Ascending aorta (tissue), 2 donors: Measurements from ENCODE around the gene DUSP7. TPM values are rescaled to one million over a fixed set of nuclear protein-coding genes. Genes with fewer than 3 reads are reported as not detected.

Experiments
- DNase-seq, 2 donors: peaks; one replicate each; pipeline ENCODE4 v3.0.0-alpha.2; 2019; ENCODE audit warnings: low spot score in 2 of 2
- H3K27ac ChIP-seq, 2 donors: fragments of 200-600 bp; sonication (generic); one replicate each; pipeline ENCODE4 v1.5.1; 2016 to 2017; ENCODE audit warnings: mild to moderate bottlenecking in 1 of 2
- H3K27me3 ChIP-seq: fragments of 200-600 bp; sonication (generic); one replicate; pipeline ENCODE4 v1.5.1; 2017
- H3K36me3 ChIP-seq, 2 donors: fragments of 200-600 bp; sonication (generic); one replicate each; pipeline ENCODE4 v1.5.1; 2016
- H3K4me1 ChIP-seq, 2 donors: fragments of 200-600 bp; sonication (generic); one replicate each; pipeline ENCODE4 v1.5.1; 2016 to 2017; ENCODE audit warnings: mild to moderate bottlenecking in 1 of 2
- H3K4me3 ChIP-seq, 2 donors: fragments of 200-600 bp; sonication (generic); one replicate each; pipeline ENCODE4 v1.5.1; 2016 to 2017; ENCODE audit warnings: mild to moderate bottlenecking in 1 of 2
- H3K9me3 ChIP-seq, 2 donors: fragments of 200-600 bp; sonication (generic); one replicate each; pipeline ENCODE4 v1.5.1; 2016
- CTCF ChIP-seq, 3 experiments: fragments of 200-600 bp in 2 of 3; fragments of 450-650 bp in 1 of 3; sonication (generic) in 2 of 3; IDR thresholded peaks; one replicate each; pipeline ENCODE4 v1.5.1; 2016 to 2019; ENCODE audit warnings: antibody characterized with exemption in 3 of 3, mild to moderate bottlenecking in 1 of 3, moderate library complexity in 1 of 3
- intact Hi-C: fragments of 100-400 bp; cut with DNase I; formaldehyde crosslinking; loops from one replicate; pipeline ENCODE4 v1.15.1; 2023
- total RNA-seq: library from RNA; depleted of rRNA; stranded (reverse); fragments of >200 nt; gene quantifications from one replicate; pipeline ENCODE4 v1.1.0, GENCODE V29; 2016

Gene DUSP7
- total RNA-seq, 1 donor from 2014 or later: 76.5 TPM

GRCh38 chr3:52052831-52053306 is 3.5 kb downstream of the DUSP7 start:
- Histone ChIP-seq H3K4me3 (peak overlapping the region; percentile 69 to 95), H3K27ac (peak overlapping the region; percentile 88 to 92), H3K36me3 (peaks cover 51 to 55% of the 10 kb centered on the region in 2 donors), H3K27me3 (no peaks in the 10 kb centered on the region), H3K4me1 (peaks cover 33 to 59% of the 10 kb centered on the region in 2 donors), H3K9me3 (no peaks in the 10 kb centered on the region)
- intact Hi-C loops: loop anchor here (1.0 to 10.0 kb wide), 2 partner anchors 49 to 222 kb away; partner anchors contain the start of gene WDR82
- peak; percentile 67 to 94 for DNase-seq
- peak; percentile 47 to 56 (median 49) for TF ChIP-seq CTCF (IDR thresholded peaks at IDR 0.05)

GRCh38 chr3:52051444-52051843 is 4.9 kb downstream of the DUSP7 start:
- TF ChIP-seq CTCF (IDR thresholded peaks at IDR 0.05): no peak
- H3K4me3 ChIP-seq: no peak overlapping the region
- intact Hi-C loops: loop anchor here (10.0 kb wide), 1 partner anchor 223 kb away; the partner anchor contains the start of gene WDR82
- peaks cover 35 to 62% of the 10 kb centered on the region in 2 donors for H3K4me1 ChIP-seq
- peaks cover 51 to 56% of the 10 kb centered on the region in 2 donors for H3K36me3 ChIP-seq
- H3K9me3 ChIP-seq: no peaks in the 10 kb centered on the region
- no peak for DNase-seq
- peak overlapping the region; percentile 88 to 92 for H3K27ac ChIP-seq
- no peaks in the 10 kb centered on the region for H3K27me3 ChIP-seq

- Histone ChIP-seq H3K4me3 (no peak overlapping the region), H3K9me3 (no peaks in the 10 kb centered on the region), H3K27ac (peak overlapping the region in 1 of 2 donors; percentile 99), H3K27me3 (no peaks in the 10 kb centered on the region), H3K4me1 (peaks cover 41 to 69% of the 10 kb centered on the region in 2 donors), H3K36me3 (peaks cover 51 to 56% of the 10 kb centered on the region in 2 donors)
- intact Hi-C loops: loop anchor here (10.0 kb wide), 1 partner anchor 224 kb away; the partner anchor contains the start of gene WDR82
- no peak for TF ChIP-seq CTCF (IDR thresholded peaks at IDR 0.05)
- no peak for DNase-seq
Observed at GRCh38 chr3:52050571-52050970, 5.8 kb downstream of the DUSP7 start.

GRCh38 chr3:52049503-52049902 is 6.9 kb downstream of the DUSP7 start:
- DNase-seq: no peak
- Histone ChIP-seq H3K4me1 (peaks cover 41 to 71% of the 10 kb centered on the region in 2 donors), H3K36me3 (peaks cover 51 to 56% of the 10 kb centered on the region in 2 donors), H3K9me3 (no peaks in the 10 kb centered on the region), H3K27ac (peak overlapping the region; percentile 66 to 99), H3K27me3 (no peaks in the 10 kb centered on the region), H3K4me3 (no peak overlapping the region)
- no peak for TF ChIP-seq CTCF (IDR thresholded peaks at IDR 0.05)
- intact Hi-C loops: no loop called here

- Histone ChIP-seq H3K27me3 (no peaks in the 10 kb centered on the region), H3K9me3 (no peaks in the 10 kb centered on the region), H3K4me3 (peak overlapping the region in 1 of 2 donors; percentile 26), H3K36me3 (peaks cover 44 to 45% of the 10 kb centered on the region in 2 donors), H3K4me1 (peaks cover 32 to 52% of the 10 kb centered on the region in 2 donors), H3K27ac (peak overlapping the region; percentile 94 to 99)
- intact Hi-C loops: loop anchor here (2.0 kb wide), 1 partner anchor 25 kb away; no protein-coding TSS in a partner anchor
- TF ChIP-seq CTCF (IDR thresholded peaks at IDR 0.05): no peak
- peak in 1 of 2 donors; percentile 81 for DNase-seq
Observed at GRCh38 chr3:52047295-52047960, 8.9 kb downstream of the DUSP7 start.
